Osteocyte (in vitro differentiated cells): ENCODE results near the gene SMIM21. TPM values are rescaled to one million over a fixed set of nuclear protein-coding genes. Genes with fewer than 3 reads are reported as not detected.

Experiments used
- total RNA-seq: library from RNA; stranded (reverse); gene quantifications from 2 replicates; pipeline ENCODE4 v1.2.1, GENCODE V29; 2021

The SMIM21 gene
- total RNA-seq, 1 donor from 2014 or later, result not detected

Other genes with a start within 250 kb of the SMIM21 start
- 17.7 and 19.7 TPM in 2 replicates for gene PTGR3, start 218.6 kb downstream of the SMIM21 start, total RNA-seq
- gene TSHZ1, start 216.9 kb downstream of the SMIM21 start, total RNA-seq, result 12.2 and 13.3 TPM in 2 replicates